Colonic mucosa (tissue), 4 donors: Measurements from ENCODE around the gene PISD. TPM values are rescaled to one million over a fixed set of nuclear protein-coding genes. Genes with fewer than 3 reads are reported as not detected.
"Not testable (repeated sequence)": the region's sequence is repeated elsewhere in the genome, so short reads cannot be mapped to it uniquely, and the experiment has no call there.

Source experiments
- DNase-seq: peaks from one replicate; pipeline ENCODE4 v3.0.0-alpha.2; 2020
- H3K27ac ChIP-seq: fragments of 200-600 bp; one replicate; pipeline ENCODE4 v1.8.0; 2021
- H3K27me3 ChIP-seq: fragments of 200-600 bp; one replicate; pipeline ENCODE4 v1.8.0; 2021
- H3K36me3 ChIP-seq: fragments of 200-600 bp; one replicate; pipeline ENCODE4 v1.8.0; 2021
- H3K4me1 ChIP-seq: fragments of 200-600 bp; one replicate; pipeline ENCODE4 v1.8.0; 2021; ENCODE audit warnings: mild to moderate bottlenecking
- H3K4me3 ChIP-seq: fragments of 200-600 bp; one replicate; pipeline ENCODE4 v1.8.0; 2021
- H3K9ac ChIP-seq, 2 donors: one replicate each; pipeline ENCODE4 v1.7.0; 2013; ENCODE audit warnings: control low read depth in 2 of 2, low read depth in 2 of 2, low read length in 2 of 2
- H3K9me3 ChIP-seq: fragments of 200-600 bp; one replicate; pipeline ENCODE4 v1.8.0; 2021
- CTCF ChIP-seq: fragments of 200-600 bp; IDR thresholded peaks from one replicate; pipeline ENCODE4 v1.8.0; 2022; ENCODE audit warnings: antibody characterized with exemption, mild to moderate bottlenecking
- intact Hi-C: fragments of 100-400 bp; cut with DNase I; formaldehyde crosslinking; loops from one replicate; pipeline ENCODE4 v1.14.1; 2022
- total RNA-seq, 2 donors: library from RNA; stranded (reverse); fragmentation: NEBNext Ultra II Directional in 1 of 2; extraction: Animal tissue kit (Norgen Biotek cat#: 25700) in 1 of 2; gene quantifications; one replicate each; pipeline ENCODE4 v1.2.1, GENCODE V29; 2021
- donor health status: healthy.
- donor health status: DM: no; HTN: no; CAD: no.
- donor health status: DM: no; HTN: no; CAD: no.

PISD gene
- total RNA-seq, 2 donors from 2014 or later: 30.8 to 48.1 TPM

GRCh38 chr22:31602259-31602952 is 59.6 kb downstream of the PISD start:
- Histone ChIP-seq H3K27ac (no peak overlapping the region), H3K36me3 (no peaks in the 10 kb centered on the region), H3K4me3 (no peak overlapping the region), H3K4me1 (no peaks in the 10 kb centered on the region), H3K9ac (no peak overlapping the region), H3K27me3 (no peaks in the 10 kb centered on the region), H3K9me3 (no peaks in the 10 kb centered on the region)
- intact Hi-C loops: no loop called here
- no peak for DNase-seq
- TF ChIP-seq CTCF: no peak

GRCh38 chr22:31595271-31595670 is 66.7 kb downstream of the PISD start:
- Histone ChIP-seq H3K4me1 (no peaks in the 10 kb centered on the region), H3K9ac (no peak overlapping the region), H3K9me3 (no peaks in the 10 kb centered on the region), H3K4me3 (no peak overlapping the region), H3K27ac (no peak overlapping the region), H3K36me3 (no peaks in the 10 kb centered on the region), H3K27me3 (no peaks in the 10 kb centered on the region)
- no peak for TF ChIP-seq CTCF
- DNase-seq: no peak
- intact Hi-C loops: no loop called here

- H3K27me3 ChIP-seq, H3K9me3 ChIP-seq, H3K4me1 ChIP-seq, H3K27ac ChIP-seq, H3K9ac ChIP-seq, H3K4me3 ChIP-seq, H3K36me3 ChIP-seq, DNase-seq, intact Hi-C loops: not testable (repeated sequence)
These were observed 71.9 kb downstream of the PISD start for GRCh38 chr22:31590161-31590560.

- H3K9ac ChIP-seq: no peak overlapping the region
- intact Hi-C loops: no loop called here
- peak overlapping the region; percentile 24 for H3K27ac ChIP-seq
- H3K27me3 ChIP-seq: no peaks in the 10 kb centered on the region
- TF ChIP-seq CTCF: no peak
- DNase-seq: peak; percentile 32
- no peak overlapping the region for H3K4me3 ChIP-seq
- H3K4me1 ChIP-seq: no peaks in the 10 kb centered on the region
- H3K9me3 ChIP-seq: no peaks in the 10 kb centered on the region
- H3K36me3 ChIP-seq: no peaks in the 10 kb centered on the region
These were observed 72.9 kb downstream of the PISD start for GRCh38 chr22:31588970-31589675.

- TF ChIP-seq CTCF: no peak
- no peak for DNase-seq
These were observed 75.7 kb downstream of the PISD start for GRCh38 chr22:31586137-31586920.

More at GRCh38 chr22:31586137-31586920, 75.7 kb downstream of the PISD start:
- Histone ChIP-seq H3K36me3 (no peaks in the 10 kb centered on the region), H3K27me3 (no peaks in the 10 kb centered on the region), H3K27ac (no peak overlapping the region), H3K4me1 (no peaks in the 10 kb centered on the region), H3K4me3 (no peak overlapping the region), H3K9ac (no peak overlapping the region), H3K9me3 (no peaks in the 10 kb centered on the region)
- intact Hi-C loops: no loop called here
